ENCODE results near the gene C19orf44.
"Not testable (repeated sequence)": the region's sequence is repeated elsewhere in the genome, so short reads cannot be mapped to it uniquely, and the experiment has no call there.

Gene C19orf44

DNA sequence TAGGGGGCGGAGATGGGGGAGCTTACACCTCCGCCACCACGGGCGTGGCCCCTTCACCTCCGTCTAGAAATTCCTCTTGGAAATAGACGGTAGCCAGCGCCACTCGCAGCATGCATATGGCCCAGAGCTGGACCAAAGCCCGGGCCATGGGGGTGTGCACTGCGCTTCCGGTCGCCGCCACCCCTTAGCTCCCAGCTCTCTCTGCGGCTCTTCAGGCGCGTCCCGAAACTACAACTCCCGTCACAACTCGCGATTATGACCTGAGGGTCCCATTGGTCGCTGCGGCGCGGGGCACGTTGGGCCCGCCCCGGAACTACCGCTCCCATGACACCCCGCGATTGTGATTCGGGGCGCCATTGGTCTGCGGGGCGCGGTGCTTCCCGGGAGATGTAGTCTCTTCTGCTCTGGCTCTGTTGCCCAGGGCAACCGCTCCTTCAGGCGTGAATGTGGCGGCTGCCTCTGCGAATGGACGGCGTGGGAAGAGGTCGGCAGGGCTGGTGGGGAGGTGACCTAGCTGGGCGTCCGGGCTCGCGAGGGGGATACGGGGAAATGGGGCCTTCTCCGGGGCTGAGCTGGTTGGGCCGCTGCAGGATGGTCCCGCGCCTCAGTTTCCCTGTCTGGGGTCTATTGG is at the start of gene C19orf44, which contains the start of gene CALR3:
TSS of gene C19orf44 (plus strand) at position 413 of the 631 bp plus-strand sequence. CDS start 4,399 bp downstream, outside the sequence.
TSS of gene CALR3 (minus strand) at position 186 of the 631 bp plus-strand sequence. CDS start at position 148, 38 bp downstream.
- peak; percentile 94 for DNase-seq

DNA sequence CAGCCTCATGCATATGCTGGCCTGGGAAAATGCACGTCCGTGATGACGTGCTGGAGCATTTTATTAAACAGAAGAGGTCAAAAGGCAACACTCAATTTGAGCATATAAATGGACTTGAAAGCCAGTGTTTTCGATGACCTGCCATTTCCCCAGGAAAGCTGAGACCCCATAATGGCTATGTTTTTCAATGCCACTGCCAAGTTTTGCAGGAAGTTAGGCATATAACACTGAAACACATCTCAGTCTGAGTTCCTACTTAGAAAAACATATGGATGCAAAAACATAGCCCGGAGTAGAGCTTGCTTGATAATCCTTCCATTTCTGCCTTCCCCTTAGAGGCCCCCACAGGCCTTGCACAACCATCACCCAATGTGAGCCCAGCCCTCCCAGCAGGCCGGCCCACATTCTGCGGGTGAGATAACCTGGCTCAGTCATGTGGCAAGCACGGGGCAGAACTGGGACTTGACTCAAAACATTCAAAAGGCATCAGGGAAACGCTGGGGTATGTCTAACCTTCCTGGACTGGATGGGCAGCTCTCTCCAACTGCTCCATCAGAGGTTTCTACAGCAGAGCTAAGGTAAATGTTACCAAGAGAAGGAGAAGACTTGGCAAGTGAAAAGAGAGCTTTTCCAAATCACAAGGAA is 49.3 kb upstream of the C19orf44 start:
- no peak for DNase-seq

GRCh38 chr19:16448872-16449271 is 47.3 kb upstream of the C19orf44 start:
- DNase-seq: not testable (repeated sequence)

DNA sequence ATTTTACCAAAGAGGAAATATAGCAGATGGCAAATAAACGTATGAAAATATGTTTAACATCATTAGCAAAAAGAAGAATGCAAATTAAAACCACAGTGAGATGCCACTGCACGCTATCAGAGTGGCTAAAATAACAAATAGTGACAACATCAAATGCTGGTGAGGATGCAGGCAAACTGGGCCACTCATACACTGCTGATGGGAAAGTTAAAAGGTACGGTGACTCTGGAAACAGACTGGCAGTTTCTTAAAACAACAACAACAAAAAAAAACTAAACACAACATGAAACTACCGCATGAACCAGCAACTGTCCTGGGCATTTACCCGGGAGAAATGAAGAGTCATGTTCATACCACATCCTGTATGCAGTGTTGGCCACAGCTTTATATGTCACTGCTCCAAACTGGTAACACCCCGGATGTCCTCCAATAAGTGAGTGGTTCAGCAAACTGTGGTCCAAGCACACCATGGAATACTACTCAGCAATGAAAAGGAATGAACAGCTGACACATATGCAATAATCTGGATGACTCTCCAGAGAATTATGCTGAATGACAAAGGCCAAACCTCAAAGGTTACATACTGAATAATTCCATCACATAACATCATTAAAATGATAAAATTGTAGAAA is 46.7 kb upstream of the C19orf44 start:
- DNase-seq: no peak

- DNase-seq: no peak
Measured at GRCh38 chr19:16452325-16452724, 43.9 kb upstream of the C19orf44 start.

DNA sequence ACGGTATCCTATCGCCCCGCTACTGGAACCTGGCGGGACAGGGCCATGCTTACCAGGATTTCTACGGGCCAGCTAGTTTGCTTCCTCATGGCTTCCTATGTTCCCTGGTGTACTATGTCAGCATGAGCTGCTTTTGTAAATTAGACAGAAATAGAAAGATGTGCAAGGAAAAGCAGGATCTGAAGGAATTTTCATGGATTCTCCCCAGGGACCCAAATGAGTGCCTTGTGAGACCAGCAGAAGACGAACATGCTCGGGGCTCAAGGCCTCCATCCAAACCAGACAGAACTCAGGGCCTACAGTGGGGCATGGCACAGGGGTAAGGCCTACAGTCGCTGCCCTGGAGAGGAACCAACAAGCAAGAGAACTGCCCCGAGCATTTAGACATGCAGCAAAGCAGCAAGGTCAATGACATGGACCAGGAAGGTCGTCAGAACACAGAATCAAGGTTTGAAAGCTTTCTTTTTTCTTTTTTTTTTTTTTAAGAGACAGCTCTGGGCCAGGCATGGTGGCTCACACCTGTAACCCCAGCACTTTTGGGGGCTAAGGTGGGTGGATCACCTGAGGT is 41.8 kb upstream of the C19orf44 start:
- no peak for DNase-seq

DNA sequence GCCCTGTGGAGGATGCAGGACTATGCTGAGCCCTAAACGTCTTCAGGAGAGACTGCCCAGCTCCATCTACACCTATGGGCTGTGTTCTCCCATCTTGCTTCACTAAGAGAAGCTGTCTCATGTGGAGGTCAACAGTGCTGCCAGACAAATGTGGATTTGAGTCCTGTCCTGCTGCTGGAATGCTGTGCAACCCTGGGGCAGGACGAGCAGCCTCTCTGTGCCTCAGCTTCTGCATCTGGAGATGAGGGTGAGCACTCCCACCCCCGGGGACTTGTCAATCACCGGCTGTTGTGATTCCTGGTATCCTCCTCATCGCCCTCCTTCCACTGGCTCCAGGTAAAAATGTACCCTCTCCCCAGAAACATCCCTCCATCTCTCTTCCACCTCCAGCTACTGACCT is 40.7 kb upstream of the C19orf44 start:
- no peak for DNase-seq

- no peak for DNase-seq
Measured at GRCh38 chr19:16456652-16457194, 39.5 kb upstream of the C19orf44 start.

DNA sequence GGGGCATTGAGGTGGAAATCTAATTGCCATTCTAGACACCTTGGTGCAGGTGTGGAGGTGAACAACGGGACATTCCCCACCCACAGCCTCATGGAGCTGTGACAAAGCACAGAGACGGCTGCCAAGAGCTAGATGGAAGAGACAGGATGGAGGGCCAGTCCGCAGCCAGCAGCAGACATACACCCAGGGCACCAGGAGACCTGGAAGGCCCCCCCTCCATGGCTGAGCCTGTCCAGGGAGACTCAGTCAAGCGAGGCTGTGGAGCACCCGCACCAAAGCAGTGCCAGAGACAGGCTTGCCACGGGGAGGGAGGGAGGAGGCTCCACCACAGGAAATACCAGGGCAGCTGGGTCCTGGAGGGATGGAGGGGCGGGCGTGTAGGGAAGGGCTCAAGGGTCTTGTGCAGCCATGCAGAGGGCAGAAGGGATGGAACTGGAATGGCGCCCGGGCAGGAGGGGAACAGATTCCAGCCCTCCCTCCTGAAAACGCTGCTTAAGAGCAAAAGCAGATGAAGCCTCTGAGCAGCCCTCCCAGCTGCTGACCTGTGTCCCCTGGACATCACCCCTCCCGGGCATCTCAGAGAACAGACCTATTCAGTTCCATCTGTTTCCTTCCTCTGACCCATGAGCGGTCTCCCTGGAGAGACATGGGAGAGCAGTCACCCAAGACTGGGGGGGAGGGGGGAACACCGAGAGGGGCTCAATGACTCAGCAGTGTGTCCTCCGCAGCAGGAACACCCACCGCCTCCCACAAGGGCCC is 38.8 kb upstream of the C19orf44 start:
- DNase-seq: peak; percentile 17 to 22

DNA sequence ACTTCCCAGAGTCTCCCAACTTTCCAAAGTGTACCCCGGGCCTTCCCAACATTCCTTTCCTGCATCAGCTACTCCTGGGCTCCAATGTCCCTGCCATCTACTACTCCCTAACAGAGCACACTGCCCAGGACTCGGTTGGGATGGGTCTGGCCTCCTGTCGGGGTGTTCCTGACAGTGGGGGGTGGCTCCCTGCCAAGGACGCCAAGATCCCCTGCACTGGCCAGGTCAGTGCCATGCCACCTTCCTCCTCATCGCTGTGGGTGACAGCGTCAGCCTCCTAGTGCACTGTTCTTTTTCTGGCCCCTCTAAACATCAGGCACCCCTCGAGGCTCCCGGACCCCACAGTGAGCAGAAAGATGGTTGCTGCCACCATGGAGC is 38.3 kb upstream of the C19orf44 start:
- no peak for DNase-seq

GRCh38 chr19:16458391-16459341 is 37.5 kb upstream of the C19orf44 start:
- DNase-seq: no peak

GRCh38 chr19:16459680-16460079 is 36.5 kb upstream of the C19orf44 start:
- no peak for DNase-seq

DNA sequence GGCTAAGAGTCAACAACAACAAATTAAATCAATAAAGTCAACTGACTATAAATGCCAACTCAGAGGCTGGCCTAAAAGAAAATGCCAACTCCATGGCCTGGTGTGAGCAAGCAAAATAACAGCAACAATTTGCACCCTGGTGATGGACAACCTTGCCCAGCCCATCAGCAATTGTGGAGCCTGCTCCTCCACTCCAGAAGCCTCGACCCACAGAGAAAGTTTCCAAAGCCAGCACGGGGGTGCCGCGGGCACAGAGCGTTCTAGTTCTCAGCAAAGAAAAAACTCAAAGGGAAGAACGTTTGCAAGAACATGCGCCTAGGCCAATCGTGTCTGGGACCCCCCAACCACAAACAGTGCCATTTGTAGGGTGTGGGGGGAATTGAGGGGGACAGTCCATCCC is 35.7 kb upstream of the C19orf44 start:
- DNase-seq: no peak

GRCh38 chr19:16461630-16462051 is 34.6 kb upstream of the C19orf44 start:
- DNase-seq: no peak

DNA sequence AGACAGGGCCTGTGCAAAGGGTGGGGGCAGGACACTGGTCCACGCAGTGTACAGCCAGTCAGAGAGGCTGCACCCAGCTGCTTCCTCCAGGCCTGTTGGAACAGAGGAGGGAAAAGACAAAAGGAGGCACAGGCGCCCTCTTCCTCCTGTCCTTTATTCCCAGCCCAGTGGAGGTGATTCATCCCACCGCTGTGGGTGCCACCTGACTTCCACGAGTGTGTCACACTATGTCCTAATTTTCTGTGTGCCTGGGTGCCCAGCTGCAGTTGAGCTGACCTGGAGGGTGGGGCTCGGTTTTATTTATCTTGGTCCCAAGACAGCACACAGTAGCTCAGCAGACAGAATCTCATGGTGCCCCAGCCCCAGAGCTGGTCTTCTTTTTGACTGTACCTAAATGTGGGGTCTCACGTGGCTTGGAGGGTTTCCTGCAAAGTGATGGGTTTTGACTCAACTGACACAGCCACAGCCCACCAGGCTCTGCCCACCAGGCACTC is 33.4 kb upstream of the C19orf44 start:
- no peak for DNase-seq

DNA sequence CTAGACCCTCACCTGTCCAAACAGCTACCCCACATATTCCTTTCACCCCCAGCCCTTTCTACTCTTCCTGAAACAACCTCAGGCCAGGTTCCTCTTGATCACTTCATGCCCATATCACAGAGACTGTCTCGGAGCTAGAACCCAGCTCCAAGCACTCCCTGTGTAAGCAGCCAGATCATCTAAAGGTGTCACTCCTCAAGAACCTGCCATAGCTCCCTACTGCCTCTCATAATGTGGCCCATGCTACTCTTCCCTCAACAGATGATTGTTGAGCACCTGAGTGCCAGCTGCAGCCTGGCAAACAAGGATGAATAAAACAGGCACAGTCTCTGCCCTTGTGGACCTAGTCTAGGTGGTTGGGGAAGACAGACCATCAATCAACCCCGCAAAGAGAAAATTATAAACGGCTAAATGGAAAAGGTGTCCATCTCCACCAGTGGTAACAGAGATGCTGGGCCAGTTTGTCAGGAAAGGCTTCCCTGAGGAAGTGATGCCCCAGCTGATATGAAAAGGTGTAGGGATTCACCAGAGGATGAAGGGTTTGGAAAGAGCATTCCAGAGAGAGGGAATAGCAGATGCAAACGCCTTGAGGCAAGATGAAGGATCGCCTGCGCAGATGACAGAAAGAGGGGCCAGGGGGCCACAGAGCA is 32.7 kb upstream of the C19orf44 start:
- no peak for DNase-seq

DNA sequence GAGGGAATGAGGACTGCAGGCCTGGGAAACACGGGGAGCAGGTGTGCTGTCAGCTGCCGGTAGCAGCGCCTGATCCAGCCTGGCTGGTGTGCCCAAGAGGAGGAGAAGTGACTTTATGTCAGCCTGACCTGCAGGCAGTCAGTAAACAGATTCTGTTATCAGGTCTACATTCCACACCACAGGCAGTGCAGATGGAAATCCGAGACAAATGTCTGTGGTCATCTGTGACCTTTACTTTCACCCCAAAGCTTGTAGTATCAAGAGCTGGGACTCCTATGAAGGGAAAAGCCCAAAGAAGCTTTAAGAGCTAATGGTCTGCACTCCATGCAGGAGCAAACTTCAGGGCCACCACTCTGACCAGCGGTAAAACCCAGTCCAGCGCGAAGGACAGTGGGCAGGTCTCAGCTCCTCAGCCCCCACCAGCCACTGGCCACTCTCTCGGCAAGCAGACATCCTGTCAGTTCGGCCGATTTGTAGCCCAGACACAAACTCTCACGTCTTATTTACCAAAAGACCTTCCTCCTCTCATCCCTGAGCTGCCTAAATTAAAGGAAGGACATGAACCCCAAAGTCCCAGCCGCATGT is 32.1 kb upstream of the C19orf44 start:
- no peak for DNase-seq

- DNase-seq: no peak
Measured at GRCh38 chr19:16465239-16465638, 31.0 kb upstream of the C19orf44 start.

GRCh38 chr19:16466802-16467427 is 29.3 kb upstream of the C19orf44 start:
- not testable (repeated sequence) for DNase-seq

DNA sequence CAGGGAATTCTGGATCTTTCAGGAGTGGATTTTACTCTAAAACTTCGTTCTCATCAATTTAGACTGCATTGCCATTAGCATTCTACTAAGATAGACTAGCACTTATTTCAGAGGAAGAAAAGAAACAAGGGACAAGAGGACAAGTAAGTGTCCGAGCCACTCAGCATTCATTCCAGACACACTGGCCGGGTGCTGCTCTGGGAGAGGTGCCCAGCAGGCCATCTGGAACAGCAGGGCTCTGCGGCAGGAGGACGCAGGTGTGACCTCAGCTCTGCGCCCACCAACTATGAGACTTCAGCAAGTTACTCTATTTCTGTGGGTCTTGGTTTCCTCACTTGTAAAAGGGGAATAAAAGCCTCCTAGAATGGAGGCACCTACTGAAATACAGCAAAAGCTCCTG is 28.6 kb upstream of the C19orf44 start:
- DNase-seq: no peak

All from activated CD4-positive, alpha-beta T cell treated with anti-CD3 and anti-CD28 coated beads, Interleukin-2, amount 50 U/mL, for 4 hours (primary cell).